Measurements from ENCODE around the gene ZMAT2.

ZMAT2 gene

DNA sequence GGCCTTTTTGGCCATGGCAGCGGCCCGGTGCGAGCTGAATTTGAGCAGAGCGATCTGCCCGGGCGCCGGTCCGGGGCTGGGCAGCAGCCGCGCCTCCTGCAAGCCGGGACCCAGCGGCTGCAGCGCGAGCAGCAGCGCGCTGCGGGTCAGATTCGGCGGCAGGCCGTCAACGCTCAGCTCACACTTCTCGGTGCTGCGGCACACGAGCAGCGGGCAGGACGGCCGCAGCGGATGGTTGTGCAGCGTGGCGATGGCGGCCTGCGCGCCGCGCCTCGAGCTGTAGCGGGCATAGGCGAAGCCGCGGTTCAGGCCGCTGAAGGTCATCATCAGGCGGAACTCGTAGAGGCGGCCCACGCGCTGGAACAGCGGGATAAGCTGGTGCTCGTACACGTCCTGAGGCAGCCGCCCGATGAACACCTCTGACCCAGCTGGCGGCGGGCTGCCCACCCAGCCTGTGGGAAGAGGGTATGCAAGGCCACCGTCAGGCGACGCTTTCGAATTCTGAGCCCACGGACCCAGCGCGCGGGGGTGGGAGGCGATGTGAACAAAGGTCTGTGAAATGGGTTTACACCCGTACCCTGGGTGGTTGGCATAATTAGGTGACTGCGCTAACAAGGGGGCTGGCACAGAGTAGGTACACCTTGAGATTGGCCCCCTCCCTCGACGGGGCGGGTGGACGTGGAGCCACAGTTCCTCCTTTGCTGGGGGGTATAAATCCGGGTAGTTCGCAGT lies 27.6 kb upstream of the ZMAT2 start:
- DNase-seq (ENCODE audit: low read depth) = peak; percentile 16
- H3K4me3 ChIP-seq (ENCODE audit: low read depth, low read length) = peak overlapping the region; percentile 36
- TF ChIP-seq, protein P1, sequence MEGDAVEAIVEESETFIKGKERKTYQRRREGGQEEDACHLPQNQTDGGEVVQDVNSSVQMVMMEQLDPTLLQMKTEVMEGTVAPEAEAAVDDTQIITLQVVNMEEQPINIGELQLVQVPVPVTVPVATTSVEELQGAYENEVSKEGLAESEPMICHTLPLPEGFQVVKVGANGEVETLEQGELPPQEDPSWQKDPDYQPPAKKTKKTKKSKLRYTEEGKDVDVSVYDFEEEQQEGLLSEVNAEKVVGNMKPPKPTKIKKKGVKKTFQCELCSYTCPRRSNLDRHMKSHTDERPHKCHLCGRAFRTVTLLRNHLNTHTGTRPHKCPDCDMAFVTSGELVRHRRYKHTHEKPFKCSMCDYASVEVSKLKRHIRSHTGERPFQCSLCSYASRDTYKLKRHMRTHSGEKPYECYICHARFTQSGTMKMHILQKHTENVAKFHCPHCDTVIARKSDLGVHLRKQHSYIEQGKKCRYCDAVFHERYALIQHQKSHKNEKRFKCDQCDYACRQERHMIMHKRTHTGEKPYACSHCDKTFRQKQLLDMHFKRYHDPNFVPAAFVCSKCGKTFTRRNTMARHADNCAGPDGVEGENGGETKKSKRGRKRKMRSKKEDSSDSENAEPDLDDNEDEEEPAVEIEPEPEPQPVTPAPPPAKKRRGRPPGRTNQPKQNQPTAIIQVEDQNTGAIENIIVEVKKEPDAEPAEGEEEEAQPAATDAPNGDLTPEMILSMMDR (conservative IDR thresholded peaks at IDR 0.05; ENCODE audit: low read depth, low read length) = no peak

DNA sequence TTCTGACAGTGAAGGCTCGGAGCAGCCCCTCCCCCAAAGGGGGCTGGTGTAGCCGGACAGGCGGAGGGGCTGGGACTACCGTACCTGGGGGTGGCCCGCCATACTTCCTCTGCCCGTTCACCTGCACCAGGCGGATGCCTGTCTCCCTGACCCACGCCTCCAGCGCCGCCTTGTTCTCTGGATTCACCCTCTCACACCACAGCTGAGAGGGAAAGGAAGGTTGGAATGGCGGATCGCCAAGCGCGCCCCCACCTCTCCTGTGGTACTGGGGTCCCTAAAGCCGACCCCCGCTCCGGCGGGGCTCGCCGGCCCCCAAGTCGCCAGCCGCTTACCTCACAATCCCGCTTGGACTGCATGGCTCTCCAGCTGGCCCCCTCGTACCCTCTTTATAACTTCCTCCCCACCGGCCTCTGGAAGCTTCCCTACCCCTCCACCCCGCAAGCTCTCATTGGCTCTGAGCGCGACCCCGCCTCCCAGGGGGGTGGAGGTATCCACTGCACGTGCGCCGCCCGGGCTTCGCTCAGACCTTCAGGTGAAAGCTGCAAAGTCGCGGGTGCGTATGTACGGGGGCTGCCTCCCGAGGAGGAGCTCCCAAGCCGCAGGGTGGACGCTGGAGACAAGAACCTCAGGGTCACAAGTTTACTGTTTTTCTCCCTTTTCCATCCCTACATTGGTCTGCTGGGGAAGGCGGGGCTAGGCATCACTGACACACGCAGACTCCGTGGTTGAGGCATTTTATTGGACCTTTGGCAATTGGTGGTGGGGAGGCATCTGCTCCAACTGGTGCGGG lies 26.9 kb upstream of the ZMAT2 start, which contains the start of gene DND1:
DND1 (minus strand) TSS at position 390 of the 790 bp plus-strand sequence; CDS start at position 356, 34 bp downstream.
- TF ChIP-seq, protein P1 (conservative IDR thresholded peaks at IDR 0.05; ENCODE audit: low read depth, low read length) = no peak
- DNase-seq (ENCODE audit: low read depth) = no peak
- peak within 1 kb of the TSS; percentile 36 for H3K4me3 ChIP-seq (ENCODE audit: low read depth, low read length)

DNA sequence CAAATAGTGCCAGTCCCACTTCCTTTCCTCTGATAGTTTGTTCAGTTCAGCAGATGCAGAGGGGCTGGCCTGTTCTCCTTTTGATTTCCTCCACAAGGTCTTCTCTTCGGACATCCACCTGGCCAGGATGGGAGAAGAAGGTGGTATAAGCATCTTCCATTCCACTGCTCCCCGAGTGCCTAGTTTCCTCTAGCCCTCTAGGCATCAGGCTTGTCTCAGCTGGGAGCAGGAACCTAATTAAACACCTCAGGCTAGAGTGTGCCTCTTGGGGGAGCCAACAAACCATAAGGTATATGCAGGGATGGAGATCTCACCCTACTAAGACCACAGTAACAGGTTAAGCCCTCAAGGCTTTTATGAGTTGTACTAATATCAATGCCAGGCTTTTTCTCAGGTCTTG lies 26.0 kb upstream of the ZMAT2 start:
- TF ChIP-seq, protein P1 (conservative IDR thresholded peaks at IDR 0.05; ENCODE audit: low read depth, low read length) = no peak
- H3K4me3 ChIP-seq (ENCODE audit: low read depth, low read length) = no peak overlapping the region
- no peak for DNase-seq (ENCODE audit: low read depth)

DNA sequence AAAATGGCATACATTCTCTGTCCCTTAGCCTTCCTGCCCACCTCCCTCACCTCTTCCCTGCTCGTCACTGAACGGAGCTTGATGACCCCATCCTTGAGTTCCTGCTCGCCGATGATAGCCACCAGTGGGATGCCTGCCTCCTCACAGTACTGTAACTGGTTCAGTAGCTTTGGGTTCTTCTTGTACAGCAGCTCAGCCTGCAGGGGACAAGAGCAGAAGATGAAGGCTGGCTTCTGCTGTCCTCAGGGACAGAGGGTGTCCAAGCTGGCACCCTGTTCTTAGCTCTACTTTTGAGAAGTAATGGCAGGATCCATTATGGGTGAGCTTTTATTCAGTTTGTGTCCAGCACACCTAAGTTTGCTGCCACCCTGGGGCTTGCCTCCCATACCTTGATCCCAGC lies 25.6 kb upstream of the ZMAT2 start:
- TF ChIP-seq, protein P1 (conservative IDR thresholded peaks at IDR 0.05; ENCODE audit: low read depth, low read length) = no peak
- H3K4me3 ChIP-seq (ENCODE audit: low read depth, low read length) = no peak overlapping the region
- no peak for DNase-seq (ENCODE audit: low read depth)

DNA sequence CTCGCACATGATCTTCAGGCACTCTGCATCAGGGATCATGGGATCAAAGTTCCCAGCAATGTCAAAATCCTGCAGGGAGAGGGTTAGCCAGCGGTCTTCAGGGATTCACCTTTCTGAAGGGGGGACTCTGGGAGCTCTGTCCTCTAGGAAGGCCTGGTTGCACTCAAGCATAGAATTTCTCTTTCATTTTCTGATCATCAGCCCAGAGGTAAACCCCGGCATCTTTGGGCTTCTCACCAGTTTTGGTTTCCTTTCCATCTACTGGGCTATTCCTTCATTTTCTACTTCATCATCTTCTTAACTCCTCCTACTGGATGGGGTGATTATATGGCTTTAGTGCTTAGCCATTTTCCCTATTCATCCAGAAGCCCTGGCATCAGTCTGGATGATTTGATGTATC lies 22.3 kb upstream of the ZMAT2 start:
- TF ChIP-seq, protein P1 (conservative IDR thresholded peaks at IDR 0.05; ENCODE audit: low read depth, low read length) = no peak
- DNase-seq (ENCODE audit: low read depth) = no peak
- H3K4me3 ChIP-seq (ENCODE audit: low read depth, low read length) = no peak overlapping the region

DNA sequence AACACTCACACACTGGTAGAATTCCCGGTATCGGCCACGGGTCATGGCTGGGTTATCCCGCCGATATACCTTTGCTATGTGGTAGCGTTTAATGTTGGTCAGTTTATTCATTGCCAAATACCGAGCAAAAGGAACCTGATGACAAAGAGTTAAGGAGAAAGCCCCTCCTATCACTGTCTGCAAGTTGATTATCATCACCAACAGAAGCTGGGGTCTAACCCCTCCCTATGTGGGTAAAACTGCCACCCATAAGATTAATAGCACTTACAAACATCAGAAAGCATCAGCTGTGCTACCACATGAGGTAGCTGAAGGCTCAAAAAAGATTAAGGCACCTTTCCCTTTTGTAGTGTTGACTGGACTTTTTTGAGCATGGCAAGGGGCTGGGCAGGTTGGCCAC lies 21.3 kb upstream of the ZMAT2 start:
- TF ChIP-seq, protein P1 (conservative IDR thresholded peaks at IDR 0.05; ENCODE audit: low read depth, low read length) = no peak
- H3K4me3 ChIP-seq (ENCODE audit: low read depth, low read length) = no peak overlapping the region
- no peak for DNase-seq (ENCODE audit: low read depth)

All from choroid plexus epithelial cell (primary cell).